Neural progenitor cell (in vitro differentiated cells): ENCODE results near the gene ITPR1. TPM values are rescaled to one million over a fixed set of nuclear protein-coding genes. Genes with fewer than 3 reads are reported as not detected.

ENCODE experiments used
- DNase-seq: peaks from one replicate; pipeline ENCODE4 v3.0.0-alpha.2; 2016; ENCODE audit warnings: low spot score
- H2AFZ ChIP-seq: fragments of 200-600 bp; sonication (generic); replicated peaks from 2 replicates; pipeline ENCODE4 v1.6.1; 2016; ENCODE audit warnings: antibody characterized with exemption
- H3F3A ChIP-seq: fragments of 200-600 bp; sonication (generic); 2 replicates; pipeline ENCODE4 v1.6.1; 2016; ENCODE audit warnings: antibody characterized with exemption, low read depth
- H3K27ac ChIP-seq: fragments of 200-600 bp; sonication (generic); 2 replicates; pipeline ENCODE4 v1.5.1; 2016; ENCODE audit warnings: mild to moderate bottlenecking
- H3K27me3 ChIP-seq: fragments of 200-600 bp; sonication (generic); 2 replicates; pipeline ENCODE4 v1.6.1; 2016; ENCODE audit warnings: mild to moderate bottlenecking, moderate library complexity
- H3K36me3 ChIP-seq: fragments of 200-600 bp; sonication (generic); 2 replicates; pipeline ENCODE4 v1.5.1; 2016
- H3K4me1 ChIP-seq: fragments of 200-600 bp; sonication (generic); 2 replicates; pipeline ENCODE4 v1.6.1; 2016; ENCODE audit warnings: mixed run types
- H3K4me2 ChIP-seq: fragments of 200-600 bp; sonication (generic); 2 replicates; pipeline ENCODE4 v1.6.1; 2016
- H3K4me3 ChIP-seq: fragments of 200-600 bp; sonication (generic); 2 replicates; pipeline ENCODE4 v1.5.1; 2016
- H3K79me2 ChIP-seq: fragments of 200-600 bp; sonication (generic); 2 replicates; pipeline ENCODE4 v1.6.1; 2016; ENCODE audit warnings: low read depth
- H3K9ac ChIP-seq: fragments of 200-600 bp; sonication (generic); 2 replicates; pipeline ENCODE4 v1.6.1; 2016
- H3K9me3 ChIP-seq: fragments of 200-600 bp; sonication (generic); 2 replicates; pipeline ENCODE4 v1.5.1; 2016; ENCODE audit warnings: low read depth
- H4K20me1 ChIP-seq: fragments of 200-600 bp; sonication (generic); 2 replicates; pipeline ENCODE4 v1.6.1; 2016; ENCODE audit warnings: low read depth
- H3K27ac Mint-ChIP-seq: 3 replicates; pipeline ENCODE4 v1.8.0; 2021; ENCODE audit warnings: mixed read lengths
- H3K27me3 Mint-ChIP-seq: 2 replicates; pipeline ENCODE4 v1.8.0; 2022; ENCODE audit warnings: low read depth, mild to moderate bottlenecking, inconsistent platforms, moderate library complexity, mixed read lengths; ENCODE audit not compliant: insufficient read depth
- H3K36me3 Mint-ChIP-seq: 3 replicates; pipeline ENCODE4 v1.8.0; 2021; ENCODE audit warnings: mixed read lengths
- H3K4me1 Mint-ChIP-seq: 3 replicates; pipeline ENCODE4 v1.8.0; 2021; ENCODE audit warnings: mixed read lengths
- H3K4me3 Mint-ChIP-seq: 3 replicates; pipeline ENCODE4 v1.8.0; 2021; ENCODE audit warnings: mild to moderate bottlenecking, moderate library complexity, mixed read lengths
- H3K9me3 Mint-ChIP-seq: 3 replicates; pipeline ENCODE4 v1.8.0; 2020; ENCODE audit warnings: mixed read lengths
- EZH2 ChIP-seq: fragments of 200-600 bp; sonication (generic); IDR thresholded peaks from 2 replicates; pipeline ENCODE4 v1.6.1; 2017; ENCODE audit warnings: antibody characterized with exemption, mild to moderate bottlenecking, moderate library complexity
- EZH2phosphoT487 ChIP-seq: fragments of 200-600 bp; sonication (generic); IDR thresholded peaks from 2 replicates; pipeline ENCODE4 v1.6.1; 2017; ENCODE audit warnings: antibody characterized with exemption
- total RNA-seq: library from RNA; depleted of rRNA; stranded (reverse); fragments of >200 nt; gene quantifications from 2 replicates; pipeline ENCODE4 v1.2.3, GENCODE V29; 2015; ENCODE audit warnings: low replicate concordance
- TF ChIP-seq, protein P1 (sequence below): fragments of 200-600 bp; sonication (generic); IDR thresholded peaks from 2 replicates; pipeline ENCODE4 v1.5.1; 2017; ENCODE audit warnings: antibody characterized with exemption, mild to moderate bottlenecking

ITPR1 gene
- total RNA-seq, 1 donor from 2014 or later: 5.0 TPM

DNA sequence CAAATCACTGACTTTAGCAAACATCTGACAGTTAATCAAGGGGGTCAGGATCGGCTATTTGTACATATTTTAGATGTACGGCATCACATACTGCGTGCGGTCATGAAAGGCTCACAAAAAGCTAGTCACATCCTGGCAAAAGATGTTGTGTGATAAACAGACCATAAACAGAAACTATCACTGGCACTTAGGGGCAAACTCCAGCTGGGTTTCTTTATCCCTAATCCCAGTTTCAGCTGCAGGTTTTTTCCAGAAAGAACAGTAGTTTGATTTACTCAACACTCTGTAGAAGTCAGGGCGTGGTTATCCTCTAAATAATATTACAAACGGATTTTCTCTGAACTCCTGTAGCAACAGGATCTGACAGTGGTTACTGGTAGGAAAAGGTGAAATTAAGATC lies 373.7 kb downstream of the ITPR1 start:
- Histone ChIP-seq H3K4me2 (no peak overlapping the region), H3K9me3 (no peaks in the 10 kb centered on the region), H3K79me2 (no peaks in the 10 kb centered on the region), H3F3A (peaks cover 12% of the 10 kb centered on the region), H3K4me3 (no peak overlapping the region), H3K27ac (no peak overlapping the region), H2AFZ (no peak overlapping the region), H4K20me1 (no peaks in the 10 kb centered on the region), H3K36me3 (no peaks in the 10 kb centered on the region), H3K9ac (no peak overlapping the region), H3K27me3 (peaks cover 21% of the 10 kb centered on the region), H3K4me1 (peaks cover 6% of the 10 kb centered on the region)
- Mint-ChIP-seq H3K36me3 (no peaks in the 10 kb centered on the region), H3K27ac (no peak overlapping the region), H3K4me3 (no peak overlapping the region), H3K27me3 (no peaks in the 10 kb centered on the region), H3K4me1 (peaks cover 19% of the 10 kb centered on the region), H3K9me3 (peaks cover 5% of the 10 kb centered on the region)
- TF ChIP-seq, protein P1, sequence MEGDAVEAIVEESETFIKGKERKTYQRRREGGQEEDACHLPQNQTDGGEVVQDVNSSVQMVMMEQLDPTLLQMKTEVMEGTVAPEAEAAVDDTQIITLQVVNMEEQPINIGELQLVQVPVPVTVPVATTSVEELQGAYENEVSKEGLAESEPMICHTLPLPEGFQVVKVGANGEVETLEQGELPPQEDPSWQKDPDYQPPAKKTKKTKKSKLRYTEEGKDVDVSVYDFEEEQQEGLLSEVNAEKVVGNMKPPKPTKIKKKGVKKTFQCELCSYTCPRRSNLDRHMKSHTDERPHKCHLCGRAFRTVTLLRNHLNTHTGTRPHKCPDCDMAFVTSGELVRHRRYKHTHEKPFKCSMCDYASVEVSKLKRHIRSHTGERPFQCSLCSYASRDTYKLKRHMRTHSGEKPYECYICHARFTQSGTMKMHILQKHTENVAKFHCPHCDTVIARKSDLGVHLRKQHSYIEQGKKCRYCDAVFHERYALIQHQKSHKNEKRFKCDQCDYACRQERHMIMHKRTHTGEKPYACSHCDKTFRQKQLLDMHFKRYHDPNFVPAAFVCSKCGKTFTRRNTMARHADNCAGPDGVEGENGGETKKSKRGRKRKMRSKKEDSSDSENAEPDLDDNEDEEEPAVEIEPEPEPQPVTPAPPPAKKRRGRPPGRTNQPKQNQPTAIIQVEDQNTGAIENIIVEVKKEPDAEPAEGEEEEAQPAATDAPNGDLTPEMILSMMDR: no peak
- TF ChIP-seq EZH2phosphoT487: no peak
- no peak for TF ChIP-seq EZH2
- DNase-seq: no peak

DNA sequence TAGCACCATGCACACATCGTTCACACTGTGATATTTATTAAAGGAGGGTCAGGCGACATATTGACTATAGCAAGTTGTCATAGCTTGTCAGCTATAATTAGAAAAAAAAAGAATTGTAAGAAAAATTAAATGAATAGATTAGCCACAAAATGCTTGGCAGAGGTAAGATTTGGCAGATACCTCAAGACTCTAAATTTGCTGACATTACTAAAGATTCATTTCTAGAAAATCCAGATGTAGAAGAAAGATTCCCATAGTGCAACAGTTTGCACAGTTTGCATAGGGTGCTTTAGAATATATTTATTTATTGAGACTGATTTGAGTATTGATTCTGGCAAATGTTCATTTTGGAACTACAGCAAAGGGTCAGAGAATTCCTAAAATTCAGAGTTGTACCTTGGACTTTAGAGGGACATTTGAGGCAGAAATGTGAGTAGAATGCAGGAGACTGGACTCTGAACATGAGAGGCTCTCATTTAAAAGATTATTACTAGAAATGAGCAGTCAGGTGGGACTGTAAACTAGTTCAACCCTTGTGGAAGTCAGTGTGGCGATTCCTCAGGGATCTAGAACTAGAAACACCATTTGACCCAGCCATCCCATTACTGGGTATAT lies 384.1 kb downstream of the ITPR1 start:
- H3K27ac ChIP-seq: no peak overlapping the region
- no peak overlapping the region for H3K4me3 Mint-ChIP-seq
- no peak overlapping the region for H3K9ac ChIP-seq
- no peak overlapping the region for H3K27ac Mint-ChIP-seq
- H3K27me3 Mint-ChIP-seq: peaks cover 2% of the 10 kb centered on the region
- no peaks in the 10 kb centered on the region for H3K79me2 ChIP-seq
- H3K9me3 Mint-ChIP-seq: no peaks in the 10 kb centered on the region
- H3K4me1 Mint-ChIP-seq: no peaks in the 10 kb centered on the region
- H3F3A ChIP-seq: no peaks in the 10 kb centered on the region
- no peaks in the 10 kb centered on the region for H3K27me3 ChIP-seq
- no peak for DNase-seq
- no peak overlapping the region for H2AFZ ChIP-seq
- TF ChIP-seq EZH2 (no peak), EZH2phosphoT487 (no peak)
- TF ChIP-seq, protein P1: no peak
- no peaks in the 10 kb centered on the region for H3K9me3 ChIP-seq
- no peaks in the 10 kb centered on the region for H3K4me1 ChIP-seq
- H4K20me1 ChIP-seq: no peaks in the 10 kb centered on the region
- no peaks in the 10 kb centered on the region for H3K36me3 Mint-ChIP-seq
- H3K4me3 ChIP-seq: no peak overlapping the region
- H3K4me2 ChIP-seq: no peak overlapping the region
- H3K36me3 ChIP-seq: no peaks in the 10 kb centered on the region

DNA sequence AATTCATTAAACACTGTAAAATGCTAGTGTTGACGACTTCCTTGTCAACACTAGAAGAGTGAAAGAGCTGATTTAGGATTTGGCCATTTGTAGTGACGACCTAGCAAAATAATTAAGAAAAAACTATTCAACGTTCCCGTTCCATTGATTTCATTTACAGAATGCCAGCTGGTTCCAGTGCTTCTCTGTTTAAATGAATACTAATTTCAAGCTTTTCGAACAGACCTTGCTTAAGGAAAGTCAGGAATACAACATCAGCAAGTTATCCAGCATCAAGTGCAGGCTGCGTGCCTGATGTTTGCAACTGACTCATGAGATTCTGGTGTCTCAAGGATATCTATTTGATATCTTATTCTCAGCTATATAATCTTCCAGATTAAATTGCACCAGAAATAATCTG lies 387.7 kb downstream of the ITPR1 start:
- H3K9ac ChIP-seq: no peak overlapping the region

More for the DNA sequence above, 387.7 kb downstream of the ITPR1 start:
- no peaks in the 10 kb centered on the region for H3K36me3 ChIP-seq
- no peak overlapping the region for H2AFZ ChIP-seq
- H3K27ac Mint-ChIP-seq: no peak overlapping the region
- no peaks in the 10 kb centered on the region for H3K27me3 ChIP-seq
- H3F3A ChIP-seq: no peaks in the 10 kb centered on the region
- H3K4me1 ChIP-seq: peaks cover 4% of the 10 kb centered on the region
- no peak overlapping the region for H3K4me3 ChIP-seq
- no peaks in the 10 kb centered on the region for H3K27me3 Mint-ChIP-seq
- H3K79me2 ChIP-seq: no peaks in the 10 kb centered on the region
- H4K20me1 ChIP-seq: no peaks in the 10 kb centered on the region
- TF ChIP-seq EZH2 (no peak), EZH2phosphoT487 (no peak)
- TF ChIP-seq, protein P1: no peak
- no peaks in the 10 kb centered on the region for H3K9me3 ChIP-seq
- H3K36me3 Mint-ChIP-seq: no peaks in the 10 kb centered on the region
- H3K9me3 Mint-ChIP-seq: no peaks in the 10 kb centered on the region
- H3K4me2 ChIP-seq: no peak overlapping the region
- H3K27ac ChIP-seq: no peak overlapping the region
- no peak for DNase-seq
- peaks cover 11% of the 10 kb centered on the region for H3K4me1 Mint-ChIP-seq
- no peak overlapping the region for H3K4me3 Mint-ChIP-seq
